ENCODE measurements around the gene ANGEL1. TPM values are rescaled to one million over a fixed set of nuclear protein-coding genes. Genes with fewer than 3 reads are reported as not detected.

The ANGEL1 gene
- total and polyA plus RNA-seq, 2 experiments from 2014 or later, result 5.3 to 31.6 TPM

DNA sequence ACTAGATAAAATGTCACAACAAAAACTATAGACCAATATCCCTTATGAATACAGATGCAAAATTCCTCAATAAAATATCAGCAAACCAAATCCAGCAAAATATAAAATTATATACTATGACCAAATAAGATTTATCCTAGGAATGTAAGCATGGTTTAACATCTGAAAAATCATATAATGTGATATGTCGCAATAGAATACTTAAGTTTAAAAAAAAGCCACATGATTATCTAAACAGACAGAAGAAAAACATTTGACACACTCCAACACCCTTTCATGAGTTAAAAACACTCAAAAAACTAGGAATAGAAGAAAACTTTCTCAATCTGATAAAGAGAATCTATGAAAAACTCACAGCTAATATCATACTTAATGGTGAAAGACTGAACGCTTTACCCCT, 20.3 kb downstream of the ANGEL1 start (continued):
- TF ChIP-seq CTCF (conservative IDR thresholded peaks at IDR 0.05; ENCODE audit: low read depth in 2 of 2) (no peak), POLR2AphosphoS5 (IDR thresholded peaks at IDR 0.05; ENCODE audit: low read depth) (no peak), CREB1 (CRISPR knock-in tag; IDR thresholded peaks at IDR 0.05; ENCODE audit: low read depth) (no peak), JUNB (IDR thresholded peaks at IDR 0.05; ENCODE audit: unreplicated experiment) (no peak), NANOG (IDR thresholded peaks at IDR 0.05; ENCODE audit: borderline replicate concordance) (no peak), EZH2phosphoT487 (IDR thresholded peaks at IDR 0.05; ENCODE audit: unreplicated experiment) (no peak), ZNF114 (CRISPR knock-in tag; IDR thresholded peaks at IDR 0.05) (no peak), ETS1 (IDR thresholded peaks at IDR 0.05) (no peak), STAT1 (IDR thresholded peaks at IDR 0.05; ENCODE audit: unreplicated experiment) (no peak), ZNF331 (CRISPR knock-in tag; IDR thresholded peaks at IDR 0.05; ENCODE audit: low read depth) (no peak), REST (IDR thresholded peaks at IDR 0.05; ENCODE audit: unreplicated experiment) (no peak)

DNA sequence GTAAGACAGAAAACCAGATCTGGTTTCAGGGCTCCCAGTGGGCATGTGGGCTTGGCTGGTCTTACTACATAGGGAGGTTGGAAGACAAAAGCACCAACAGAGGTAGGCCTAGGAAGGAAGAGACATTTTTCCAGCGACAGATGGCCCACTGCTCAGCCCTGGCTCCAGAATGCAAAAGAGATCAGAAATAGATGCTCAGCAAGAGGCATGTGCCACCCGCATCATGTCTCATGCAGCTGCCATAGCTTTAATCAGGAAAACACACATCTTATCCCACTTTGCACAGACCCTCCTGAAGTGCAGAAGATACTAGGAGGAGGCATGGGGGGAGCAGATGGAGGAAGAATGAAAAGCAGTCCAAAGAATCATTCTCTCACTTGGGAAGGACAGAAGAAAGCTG, 26.1 kb downstream of the ANGEL1 start:
- peaks cover 8% of the 10 kb centered on the region for H3K36me3 ChIP-seq (ENCODE audit: insufficient read depth)
- H3K4me2 ChIP-seq, result no peak overlapping the region
- Mint-ChIP-seq H3K36me3 (ENCODE audit: low read depth) (peaks cover 52% of the 10 kb centered on the region), H3K27ac (no peak overlapping the region), H3K27me3 (ENCODE audit: insufficient read depth, low read depth, poor library complexity) (peaks cover 2% of the 10 kb centered on the region), H3K9me3 (no peaks in the 10 kb centered on the region), H3K4me3 (no peak overlapping the region), H3K4me1 (peaks cover 12% of the 10 kb centered on the region; the same call in 2 of the 3 replicates)
- DNase-seq (ENCODE audit: low spot score), result no peak
- no peak for ATAC-seq
- H3K27ac ChIP-seq (ENCODE audit: low read depth), result no peak overlapping the region
- no peaks in the 10 kb centered on the region for H3K27me3 ChIP-seq (ENCODE audit: insufficient read depth)
- no peak overlapping the region for H2AFZ ChIP-seq
- peaks cover 3% of the 10 kb centered on the region; the same call in 1 of the 2 replicates for H4K20me1 ChIP-seq (replicated peaks; ENCODE audit: insufficient read depth)
- H3K4me3 ChIP-seq, result no peak overlapping the region
- no peaks in the 10 kb centered on the region for H3K4me1 ChIP-seq (ENCODE audit: insufficient read depth)
- H3K79me2 ChIP-seq (replicated peaks; ENCODE audit: insufficient read depth), result no peaks in the 10 kb centered on the region
- H3K9me2 ChIP-seq (ENCODE audit: insufficient read depth), result no peaks in the 10 kb centered on the region
- H3F3A ChIP-seq (replicated peaks; ENCODE audit: low read depth), result no peaks in the 10 kb centered on the region
- TF ChIP-seq, protein P1, sequence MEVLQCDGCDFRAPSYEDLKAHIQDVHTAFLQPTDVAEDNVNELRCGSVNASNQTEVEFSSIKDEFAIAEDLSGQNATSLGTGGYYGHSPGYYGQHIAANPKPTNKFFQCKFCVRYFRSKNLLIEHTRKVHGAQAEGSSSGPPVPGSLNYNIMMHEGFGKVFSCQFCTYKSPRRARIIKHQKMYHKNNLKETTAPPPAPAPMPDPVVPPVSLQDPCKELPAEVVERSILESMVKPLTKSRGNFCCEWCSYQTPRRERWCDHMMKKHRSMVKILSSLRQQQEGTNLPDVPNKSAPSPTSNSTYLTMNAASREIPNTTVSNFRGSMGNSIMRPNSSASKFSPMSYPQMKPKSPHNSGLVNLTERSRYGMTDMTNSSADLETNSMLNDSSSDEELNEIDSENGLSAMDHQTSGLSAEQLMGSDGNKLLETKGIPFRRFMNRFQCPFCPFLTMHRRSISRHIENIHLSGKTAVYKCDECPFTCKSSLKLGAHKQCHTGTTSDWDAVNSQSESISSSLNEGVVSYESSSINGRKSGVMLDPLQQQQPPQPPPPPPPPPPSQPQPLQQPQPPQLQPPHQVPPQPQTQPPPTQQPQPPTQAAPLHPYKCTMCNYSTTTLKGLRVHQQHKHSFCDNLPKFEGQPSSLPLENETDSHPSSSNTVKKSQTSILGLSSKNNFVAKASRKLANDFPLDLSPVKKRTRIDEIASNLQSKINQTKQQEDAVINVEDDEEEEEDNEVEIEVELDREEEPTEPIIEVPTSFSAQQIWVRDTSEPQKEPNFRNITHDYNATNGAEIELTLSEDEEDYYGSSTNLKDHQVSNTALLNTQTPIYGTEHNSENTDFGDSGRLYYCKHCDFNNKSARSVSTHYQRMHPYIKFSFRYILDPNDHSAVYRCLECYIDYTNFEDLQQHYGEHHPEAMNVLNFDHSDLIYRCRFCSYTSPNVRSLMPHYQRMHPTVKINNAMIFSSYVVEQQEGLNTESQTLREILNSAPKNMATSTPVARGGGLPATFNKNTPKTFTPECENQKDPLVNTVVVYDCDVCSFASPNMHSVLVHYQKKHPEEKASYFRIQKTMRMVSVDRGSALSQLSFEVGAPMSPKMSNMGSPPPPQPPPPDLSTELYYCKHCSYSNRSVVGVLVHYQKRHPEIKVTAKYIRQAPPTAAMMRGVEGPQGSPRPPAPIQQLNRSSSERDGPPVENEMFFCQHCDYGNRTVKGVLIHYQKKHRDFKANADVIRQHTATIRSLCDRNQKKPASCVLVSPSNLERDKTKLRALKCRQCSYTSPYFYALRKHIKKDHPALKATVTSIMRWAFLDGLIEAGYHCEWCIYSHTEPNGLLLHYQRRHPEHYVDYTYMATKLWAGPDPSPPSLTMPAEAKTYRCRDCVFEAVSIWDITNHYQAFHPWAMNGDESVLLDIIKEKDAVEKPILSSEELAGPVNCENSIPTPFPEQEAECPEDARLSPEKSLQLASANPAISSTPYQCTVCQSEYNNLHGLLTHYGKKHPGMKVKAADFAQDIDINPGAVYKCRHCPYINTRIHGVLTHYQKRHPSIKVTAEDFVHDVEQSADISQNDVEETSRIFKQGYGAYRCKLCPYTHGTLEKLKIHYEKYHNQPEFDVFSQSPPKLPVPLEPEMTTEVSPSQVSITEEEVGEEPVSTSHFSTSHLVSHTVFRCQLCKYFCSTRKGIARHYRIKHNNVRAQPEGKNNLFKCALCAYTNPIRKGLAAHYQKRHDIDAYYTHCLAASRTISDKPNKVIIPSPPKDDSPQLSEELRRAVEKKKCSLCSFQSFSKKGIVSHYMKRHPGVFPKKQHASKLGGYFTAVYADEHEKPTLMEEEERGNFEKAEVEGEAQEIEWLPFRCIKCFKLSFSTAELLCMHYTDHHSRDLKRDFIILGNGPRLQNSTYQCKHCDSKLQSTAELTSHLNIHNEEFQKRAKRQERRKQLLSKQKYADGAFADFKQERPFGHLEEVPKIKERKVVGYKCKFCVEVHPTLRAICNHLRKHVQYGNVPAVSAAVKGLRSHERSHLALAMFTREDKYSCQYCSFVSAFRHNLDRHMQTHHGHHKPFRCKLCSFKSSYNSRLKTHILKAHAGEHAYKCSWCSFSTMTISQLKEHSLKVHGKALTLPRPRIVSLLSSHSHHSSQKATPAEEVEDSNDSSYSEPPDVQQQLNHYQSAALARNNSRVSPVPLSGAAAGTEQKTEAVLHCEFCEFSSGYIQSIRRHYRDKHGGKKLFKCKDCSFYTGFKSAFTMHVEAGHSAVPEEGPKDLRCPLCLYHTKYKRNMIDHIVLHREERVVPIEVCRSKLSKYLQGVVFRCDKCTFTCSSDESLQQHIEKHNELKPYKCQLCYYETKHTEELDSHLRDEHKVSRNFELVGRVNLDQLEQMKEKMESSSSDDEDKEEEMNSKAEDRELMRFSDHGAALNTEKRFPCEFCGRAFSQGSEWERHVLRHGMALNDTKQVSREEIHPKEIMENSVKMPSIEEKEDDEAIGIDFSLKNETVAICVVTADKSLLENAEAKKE (CRISPR knock-in tag; IDR thresholded peaks at IDR 0.05), result no peak
